GM18499 (cell line): ENCODE data around the gene MAP1LC3B2.

Source experiments
- ATAC-seq: cut with Tn5 transposase; IDR thresholded peaks from one replicate; pipeline ENCODE4 v1.9.1; 2021; ENCODE audit warnings: moderate number of reproducible peaks; ENCODE audit not compliant: insufficient read depth, unreplicated experiment

The MAP1LC3B2 gene

GRCh38 chr12:116537101-116537904, 21.9 kb upstream of the MAP1LC3B2 start:
- peak; percentile 15 for ATAC-seq

- ATAC-seq: peak; percentile 54
Measured at GRCh38 chr12:116538076-116538591, 21.0 kb upstream of the MAP1LC3B2 start.

- no peak for ATAC-seq
Measured at GRCh38 chr12:116538682-116539305, 20.4 kb upstream of the MAP1LC3B2 start.

GRCh38 chr12:116539361-116539771, 19.8 kb upstream of the MAP1LC3B2 start:
- no peak for ATAC-seq

- ATAC-seq: no peak
Measured at GRCh38 chr12:116539905-116540482, 19.2 kb upstream of the MAP1LC3B2 start.

- no peak for ATAC-seq
Measured at GRCh38 chr12:116540622-116541152, 18.5 kb upstream of the MAP1LC3B2 start.

GRCh38 chr12:116541547-116542344, 17.4 kb upstream of the MAP1LC3B2 start:
- no peak for ATAC-seq

- ATAC-seq: no peak
Measured at GRCh38 chr12:116542345-116542956, 16.7 kb upstream of the MAP1LC3B2 start.

- no peak for ATAC-seq
Measured at GRCh38 chr12:116544656-116545055, 14.5 kb upstream of the MAP1LC3B2 start.

GRCh38 chr12:116545144-116545543, 14.0 kb upstream of the MAP1LC3B2 start:
- no peak for ATAC-seq

- ATAC-seq: no peak
Measured at GRCh38 chr12:116545936-116546335, 13.2 kb upstream of the MAP1LC3B2 start.

GRCh38 chr12:116547955-116548501, 11.2 kb upstream of the MAP1LC3B2 start:
- peak; percentile 66 for ATAC-seq

GRCh38 chr12:116549993-116550392, 9.2 kb upstream of the MAP1LC3B2 start:
- ATAC-seq: no peak

GRCh38 chr12:116551151-116551550, 8.0 kb upstream of the MAP1LC3B2 start:
- ATAC-seq: no peak

- no peak for ATAC-seq
Measured at GRCh38 chr12:116551619-116551951, 7.6 kb upstream of the MAP1LC3B2 start.

- no peak for ATAC-seq
Measured at GRCh38 chr12:116551952-116552772, 7.0 kb upstream of the MAP1LC3B2 start.

- no peak for ATAC-seq
Measured at GRCh38 chr12:116552773-116553373, 6.3 kb upstream of the MAP1LC3B2 start.

- no peak for ATAC-seq
Measured at GRCh38 chr12:116556356-116556952, 2.7 kb upstream of the MAP1LC3B2 start.
